ENCODE measurements around the gene ATP6V1F.

GRCh38 chr7:128827971-128828711, 34.5 kb upstream of the ATP6V1F start:
- TF ChIP-seq CTCF (IDR thresholded peaks at IDR 0.05; ENCODE audit: insufficient read depth, low read length, poor library complexity, severe bottlenecking) (no peak), EZH2phosphoT487 (conservative IDR thresholded peaks at IDR 0.05; ENCODE audit: low read length) (no peak)

Data from SU-DHL-6 (cell line).